Thoracic aorta (tissue), 2 donors: ENCODE data around the gene PTTG1. TPM values are rescaled to one million over a fixed set of nuclear protein-coding genes. Genes with fewer than 3 reads are reported as not detected.

ENCODE experiments used
- ATAC-seq: fragments of 150-250 bp; one replicate; pipeline ENCODE4 v1.8.0; 2017; ENCODE audit warnings: low read depth; ENCODE audit not compliant: insufficient number of reproducible peaks, low FRiP score
- DNase-seq: peaks from one replicate; pipeline ENCODE4 v3.0.0-alpha.2; 2020; ENCODE audit warnings: low spot score
- H3K27ac ChIP-seq, 2 donors: fragments of 200-600 bp; sonication (generic); 1 replicate in 1 of 2; 2 replicates in 1 of 2; pipeline ENCODE4 v1.5.1; 2016; ENCODE audit warnings: mild to moderate bottlenecking in 2 of 2, moderate library complexity in 2 of 2
- H3K27me3 ChIP-seq: fragments of 200-600 bp; sonication (generic); replicated peaks from 2 replicates; pipeline ENCODE4 v1.6.0; 2016; ENCODE audit warnings: mild to moderate bottlenecking; ENCODE audit not compliant: insufficient read depth
- H3K36me3 ChIP-seq: fragments of 200-600 bp; sonication (generic); one replicate; pipeline ENCODE4 v1.5.1; 2016
- H3K4me1 ChIP-seq, 2 donors: fragments of 200-600 bp; sonication (generic); 1 replicate in 1 of 2; 2 replicates in 1 of 2; pipeline versions ENCODE4 v1.5.1 to v1.6.0; 2016; ENCODE audit warnings: low read depth in 2 of 2, mild to moderate bottlenecking in 1 of 2; ENCODE audit not compliant: control insufficient read depth in 1 of 2
- H3K4me3 ChIP-seq: fragments of 200-600 bp; sonication (generic); 2 replicates; pipeline ENCODE4 v1.5.1; 2016; ENCODE audit warnings: mild to moderate bottlenecking
- H3K9me3 ChIP-seq: fragments of 200-600 bp; sonication (generic); 2 replicates; pipeline ENCODE4 v1.5.1; 2016
- CTCF ChIP-seq: fragments of 200-600 bp; sonication (generic); IDR thresholded peaks from one replicate; pipeline ENCODE4 v1.5.1; 2019; ENCODE audit warnings: antibody characterized with exemption
- total RNA-seq, 2 donors: library from RNA; depleted of rRNA; stranded (reverse); fragments of >200 nt; gene quantifications; one replicate each; pipeline versions ENCODE4 v1.1.0 to v1.2.3, GENCODE V29; 2016

PTTG1 gene
- total RNA-seq, 2 donors from 2014 or later = 2.2 TPM; not detected in 1

GRCh38 chr5:160451281-160451680 lies 29.6 kb downstream of the PTTG1 start:
- Histone ChIP-seq H3K36me3 (no peaks in the 10 kb centered on the region), H3K27me3 (no peaks in the 10 kb centered on the region), H3K9me3 (no peaks in the 10 kb centered on the region), H3K4me3 (no peak overlapping the region), H3K27ac (no peak overlapping the region), H3K4me1 (no peaks in the 10 kb centered on the region)
- TF ChIP-seq CTCF = no peak
- ATAC-seq (no peak), DNase-seq (no peak)

- ATAC-seq (no peak), DNase-seq (no peak)
- H3K27ac ChIP-seq = no peak overlapping the region
- TF ChIP-seq CTCF = no peak
- no peaks in the 10 kb centered on the region for H3K27me3 ChIP-seq
- no peaks in the 10 kb centered on the region for H3K36me3 ChIP-seq
- H3K4me3 ChIP-seq = no peak overlapping the region
- H3K4me1 ChIP-seq = no peaks in the 10 kb centered on the region
- H3K9me3 ChIP-seq = no peaks in the 10 kb centered on the region
Measured at GRCh38 chr5:160452036-160452435, 30.4 kb downstream of the PTTG1 start.

- ATAC-seq (no peak), DNase-seq (no peak)
- Histone ChIP-seq H3K27ac (no peak overlapping the region), H3K9me3 (no peaks in the 10 kb centered on the region), H3K36me3 (no peaks in the 10 kb centered on the region), H3K27me3 (no peaks in the 10 kb centered on the region), H3K4me3 (no peak overlapping the region), H3K4me1 (no peaks in the 10 kb centered on the region)
- no peak for TF ChIP-seq CTCF
Measured at GRCh38 chr5:160452795-160453194, 31.1 kb downstream of the PTTG1 start.

GRCh38 chr5:160453751-160454150 lies 32.1 kb downstream of the PTTG1 start:
- H3K27ac ChIP-seq = no peak overlapping the region
- ATAC-seq (no peak), DNase-seq (no peak)
- H3K27me3 ChIP-seq = no peaks in the 10 kb centered on the region
- H3K36me3 ChIP-seq = no peaks in the 10 kb centered on the region
- no peak overlapping the region for H3K4me3 ChIP-seq
- TF ChIP-seq CTCF = no peak
- no peaks in the 10 kb centered on the region for H3K9me3 ChIP-seq
- H3K4me1 ChIP-seq = no peaks in the 10 kb centered on the region

GRCh38 chr5:160455600-160455999 lies 33.9 kb downstream of the PTTG1 start:
- no peak for TF ChIP-seq CTCF
- Histone ChIP-seq H3K36me3 (no peaks in the 10 kb centered on the region), H3K9me3 (no peaks in the 10 kb centered on the region), H3K4me1 (no peaks in the 10 kb centered on the region), H3K27me3 (no peaks in the 10 kb centered on the region), H3K27ac (no peak overlapping the region), H3K4me3 (no peak overlapping the region)
- DNase-seq (no peak), ATAC-seq (no peak)
